Measurements from ENCODE around the gene LHPP.

GRCh38 chr10:124648738-124649137, 187.1 kb downstream of the LHPP start:
- no peak for TF ChIP-seq EZH2phosphoT487 (IDR thresholded peaks at IDR 0.05; ENCODE audit: borderline replicate concordance, low read length)
- no peak for TF ChIP-seq EZH2 (IDR thresholded peaks at IDR 0.05; ENCODE audit: low read length, unreplicated experiment)
